ENCODE data around the gene GDF9.
A peak's percentile ranks its signal among the peaks of the same experiment; 100 is the strongest.

The GDF9 gene

GRCh38 chr5:132839426-132840301 lies 26.6 kb downstream of the GDF9 start:
- DNase-seq (ENCODE audit: low spot score) = no peak
- Histone ChIP-seq H3K23ac (ENCODE audit: low read depth, low read length, poor library complexity) (no peak overlapping the region), H3K9ac (ENCODE audit: low read depth, low read length, poor library complexity) (no peak overlapping the region), H4K8ac (ENCODE audit: low read depth, low read length) (no peak overlapping the region), H3K4ac (ENCODE audit: low read length) (no peak overlapping the region), H3K27ac (replicated peaks; ENCODE audit: low read length) (no peak overlapping the region), H3K4me3 (ENCODE audit: low read length in 2 of 2) (no peak overlapping the region), H3K9me3 (replicated peaks in 1 of 2; ENCODE audit: control insufficient read depth in 2 of 2, insufficient read depth in 1 of 2, low read depth in 1 of 2, low read length in 2 of 2) (no peaks in the 10 kb centered on the region), H3K18ac (ENCODE audit: low read length) (no peak overlapping the region), H3K36me3 (replicated peaks in 1 of 2; ENCODE audit: control insufficient read depth in 2 of 2, insufficient read depth in 2 of 2, low read length in 2 of 2) (no peaks in the 10 kb centered on the region), H3K4me1 (ENCODE audit: control insufficient read depth in 2 of 2, insufficient read depth in 1 of 2, low read depth in 1 of 2, low read length in 2 of 2) (peaks cover 0 to 6% of the 10 kb centered on the region in 2 donors), H2BK120ac (ENCODE audit: low read depth, low read length) (no peak overlapping the region), H4K91ac (ENCODE audit: low read depth, low read length, poor library complexity) (no peak overlapping the region), H2BK15ac (ENCODE audit: low read length) (no peak overlapping the region), H2AFZ (ENCODE audit: low read length) (peak overlapping the region; percentile 35), H3K79me1 (ENCODE audit: low read depth, low read length) (no peaks in the 10 kb centered on the region), H3K4me2 (ENCODE audit: insufficient read depth, low read length, poor library complexity, severe bottlenecking) (no peak overlapping the region), H3K14ac (ENCODE audit: low read length) (no peak overlapping the region), H3K27me3 (ENCODE audit: control insufficient read depth in 3 of 3, insufficient read depth in 3 of 3, low read depth in 1 of 3, low read length in 3 of 3) (peaks cover 0 to 40% (median 0%) of the 10 kb centered on the region in 3 experiments), H2AK5ac (ENCODE audit: low read depth, low read length) (no peak overlapping the region), H2BK12ac (ENCODE audit: low read length) (no peak overlapping the region), H2BK5ac (ENCODE audit: low read length) (no peak overlapping the region)
- WGBS, 2 donors (ENCODE audit: extremely low coverage in 2 of 2, insufficient read length in 2 of 2, insufficient replicate concordance in 1 of 2) = no CpG with 5 or more reads among the region's 8 CpGs

GRCh38 chr5:132838516-132839282 lies 27.6 kb downstream of the GDF9 start:
- Histone ChIP-seq H3K4me3 (ENCODE audit: low read length in 2 of 2) (no peak overlapping the region), H3K27me3 (ENCODE audit: control insufficient read depth in 3 of 3, insufficient read depth in 3 of 3, low read depth in 1 of 3, low read length in 3 of 3) (peaks cover 0 to 49% (median 0%) of the 10 kb centered on the region in 3 experiments), H3K4ac (ENCODE audit: low read length) (no peak overlapping the region), H3K27ac (replicated peaks; ENCODE audit: low read length) (no peak overlapping the region), H4K91ac (ENCODE audit: low read depth, low read length, poor library complexity) (no peak overlapping the region), H2AFZ (ENCODE audit: low read length) (no peak overlapping the region), H3K79me1 (ENCODE audit: low read depth, low read length) (no peaks in the 10 kb centered on the region), H3K9ac (ENCODE audit: low read depth, low read length, poor library complexity) (no peak overlapping the region), H3K36me3 (replicated peaks in 1 of 2; ENCODE audit: control insufficient read depth in 2 of 2, insufficient read depth in 2 of 2, low read length in 2 of 2) (no peaks in the 10 kb centered on the region), H3K9me3 (replicated peaks in 1 of 2; ENCODE audit: control insufficient read depth in 2 of 2, insufficient read depth in 1 of 2, low read depth in 1 of 2, low read length in 2 of 2) (no peaks in the 10 kb centered on the region), H3K14ac (ENCODE audit: low read length) (no peak overlapping the region), H3K4me2 (ENCODE audit: insufficient read depth, low read length, poor library complexity, severe bottlenecking) (no peak overlapping the region), H2AK5ac (ENCODE audit: low read depth, low read length) (no peak overlapping the region), H2BK12ac (ENCODE audit: low read length) (no peak overlapping the region), H3K4me1 (ENCODE audit: control insufficient read depth in 2 of 2, insufficient read depth in 1 of 2, low read depth in 1 of 2, low read length in 2 of 2) (peaks cover 0 to 6% of the 10 kb centered on the region in 2 donors), H2BK15ac (ENCODE audit: low read length) (no peak overlapping the region), H4K8ac (ENCODE audit: low read depth, low read length) (no peak overlapping the region), H3K23ac (ENCODE audit: low read depth, low read length, poor library complexity) (no peak overlapping the region), H3K18ac (ENCODE audit: low read length) (no peak overlapping the region), H2BK120ac (ENCODE audit: low read depth, low read length) (no peak overlapping the region), H2BK5ac (ENCODE audit: low read length) (no peak overlapping the region)
- WGBS, 2 donors (ENCODE audit: extremely low coverage in 2 of 2, insufficient read length in 2 of 2, insufficient replicate concordance in 1 of 2) = no CpG with 5 or more reads among the region's 3 CpGs
- DNase-seq (ENCODE audit: low spot score) = no peak

- H3K18ac ChIP-seq (ENCODE audit: low read length) = no peak overlapping the region
- no peak overlapping the region for H2BK120ac ChIP-seq (ENCODE audit: low read depth, low read length)
- H3K36me3 ChIP-seq (replicated peaks in 1 of 2; ENCODE audit: control insufficient read depth in 2 of 2, insufficient read depth in 2 of 2, low read length in 2 of 2) = no peaks in the 10 kb centered on the region
- H2AK5ac ChIP-seq (ENCODE audit: low read depth, low read length) = no peak overlapping the region
- no peak overlapping the region for H3K27ac ChIP-seq (replicated peaks; ENCODE audit: low read length)
- no CpG with 5 or more reads among the region's 2 CpGs for WGBS, 2 donors (ENCODE audit: extremely low coverage in 2 of 2, insufficient read length in 2 of 2, insufficient replicate concordance in 1 of 2)
- H3K27me3 ChIP-seq (ENCODE audit: control insufficient read depth in 3 of 3, insufficient read depth in 3 of 3, low read depth in 1 of 3, low read length in 3 of 3) = peaks cover 0 to 57% (median 0%) of the 10 kb centered on the region in 3 experiments
- no peaks in the 10 kb centered on the region for H3K79me1 ChIP-seq (ENCODE audit: low read depth, low read length)
- DNase-seq (ENCODE audit: low spot score) = no peak
- H4K91ac ChIP-seq (ENCODE audit: low read depth, low read length, poor library complexity) = no peak overlapping the region
- H3K4me2 ChIP-seq (ENCODE audit: insufficient read depth, low read length, poor library complexity, severe bottlenecking) = no peak overlapping the region
- no peak overlapping the region for H2BK15ac ChIP-seq (ENCODE audit: low read length)
- H3K4me1 ChIP-seq (ENCODE audit: control insufficient read depth in 2 of 2, insufficient read depth in 1 of 2, low read depth in 1 of 2, low read length in 2 of 2) = peaks cover 0 to 6% of the 10 kb centered on the region in 2 donors
- H2BK12ac ChIP-seq (ENCODE audit: low read length) = no peak overlapping the region
- no peak overlapping the region for H3K4me3 ChIP-seq (ENCODE audit: low read length in 2 of 2)
- no peak overlapping the region for H3K23ac ChIP-seq (ENCODE audit: low read depth, low read length, poor library complexity)
- H4K8ac ChIP-seq (ENCODE audit: low read depth, low read length) = no peak overlapping the region
- H2BK5ac ChIP-seq (ENCODE audit: low read length) = no peak overlapping the region
- no peak overlapping the region for H2AFZ ChIP-seq (ENCODE audit: low read length)
- no peaks in the 10 kb centered on the region for H3K9me3 ChIP-seq (replicated peaks in 1 of 2; ENCODE audit: control insufficient read depth in 2 of 2, insufficient read depth in 1 of 2, low read depth in 1 of 2, low read length in 2 of 2)
- H3K14ac ChIP-seq (ENCODE audit: low read length) = no peak overlapping the region
- H3K4ac ChIP-seq (ENCODE audit: low read length) = no peak overlapping the region
- H3K9ac ChIP-seq (ENCODE audit: low read depth, low read length, poor library complexity) = no peak overlapping the region
Observed at GRCh38 chr5:132837868-132838267, 28.4 kb downstream of the GDF9 start.

- Histone ChIP-seq H3K9me3 (replicated peaks in 1 of 2; ENCODE audit: control insufficient read depth in 2 of 2, insufficient read depth in 1 of 2, low read depth in 1 of 2, low read length in 2 of 2) (no peaks in the 10 kb centered on the region), H4K8ac (ENCODE audit: low read depth, low read length) (no peak overlapping the region), H2AK5ac (ENCODE audit: low read depth, low read length) (no peak overlapping the region), H3K4ac (ENCODE audit: low read length) (no peak overlapping the region), H3K18ac (ENCODE audit: low read length) (no peak overlapping the region), H4K91ac (ENCODE audit: low read depth, low read length, poor library complexity) (no peak overlapping the region), H3K79me1 (ENCODE audit: low read depth, low read length) (no peaks in the 10 kb centered on the region), H2BK5ac (ENCODE audit: low read length) (no peak overlapping the region), H3K14ac (ENCODE audit: low read length) (no peak overlapping the region), H3K4me3 (ENCODE audit: low read length in 2 of 2) (no peak overlapping the region), H3K4me1 (ENCODE audit: control insufficient read depth in 2 of 2, insufficient read depth in 1 of 2, low read depth in 1 of 2, low read length in 2 of 2) (peaks cover 0 to 6% of the 10 kb centered on the region in 2 donors), H3K4me2 (ENCODE audit: insufficient read depth, low read length, poor library complexity, severe bottlenecking) (no peak overlapping the region), H3K36me3 (replicated peaks in 1 of 2; ENCODE audit: control insufficient read depth in 2 of 2, insufficient read depth in 2 of 2, low read length in 2 of 2) (no peaks in the 10 kb centered on the region), H2BK12ac (ENCODE audit: low read length) (no peak overlapping the region), H2BK15ac (ENCODE audit: low read length) (no peak overlapping the region), H2AFZ (ENCODE audit: low read length) (no peak overlapping the region), H2BK120ac (ENCODE audit: low read depth, low read length) (no peak overlapping the region), H3K23ac (ENCODE audit: low read depth, low read length, poor library complexity) (no peak overlapping the region), H3K27me3 (ENCODE audit: control insufficient read depth in 3 of 3, insufficient read depth in 3 of 3, low read depth in 1 of 3, low read length in 3 of 3) (peaks cover 0 to 67% (median 0%) of the 10 kb centered on the region in 3 experiments), H3K9ac (ENCODE audit: low read depth, low read length, poor library complexity) (no peak overlapping the region), H3K27ac (replicated peaks; ENCODE audit: low read length) (no peak overlapping the region)
- DNase-seq (ENCODE audit: low spot score) = no peak
- WGBS, 2 donors (ENCODE audit: extremely low coverage in 2 of 2, insufficient read length in 2 of 2, insufficient replicate concordance in 1 of 2) = no CpG with 5 or more reads among the region's 1 CpG
Observed at GRCh38 chr5:132836852-132837251, 29.4 kb downstream of the GDF9 start.
